Measurements from ENCODE around the gene XYLT1. TPM values are rescaled to one million over a fixed set of nuclear protein-coding genes. Genes with fewer than 3 reads are reported as not detected.

Gene XYLT1
- total RNA-seq, 1 experiment from 2014 or later: not detected

GRCh38 chr16:17168181-17168580, 302.6 kb downstream of the XYLT1 start:
- TF ChIP-seq EZH2phosphoT487 (IDR thresholded peaks at IDR 0.05; ENCODE audit: borderline replicate concordance, low read length) (no peak), CTCF (conservative IDR thresholded peaks at IDR 0.05; ENCODE audit: low read depth, low read length) (no peak), EZH2 (IDR thresholded peaks at IDR 0.05; ENCODE audit: low read length, unreplicated experiment) (no peak)
- ChIA-PET POLR2A (ENCODE audit: unreplicated experiment) (no interaction called here), CTCF (no interaction called here)
- H3K9me3 ChIP-seq (ENCODE audit: low read length): no peaks in the 10 kb centered on the region
- H3K36me3 ChIP-seq (ENCODE audit: low read depth, low read length): no peaks in the 10 kb centered on the region
- ATAC-seq (no peak), DNase-seq (no peak)
- H3K4me2 ChIP-seq (ENCODE audit: low read length): no peak overlapping the region
- H2AFZ ChIP-seq (ENCODE audit: low read length): no peak overlapping the region
- H4K20me1 ChIP-seq (ENCODE audit: low read length): no peaks in the 10 kb centered on the region
- no peak overlapping the region for H3K27ac ChIP-seq (ENCODE audit: low read length)
- BruUV-seq (replicated peaks): no TSS peak
- no peak overlapping the region for H3K9ac ChIP-seq (ENCODE audit: low read length)
- H3F3A ChIP-seq (ENCODE audit: low read length, unreplicated experiment): no peaks in the 10 kb centered on the region
- H3K9me2 ChIP-seq (replicated peaks; ENCODE audit: low read length): no peaks in the 10 kb centered on the region
- no peaks in the 10 kb centered on the region for H3K4me1 ChIP-seq (ENCODE audit: insufficient read depth, low read length)
- no peaks in the 10 kb centered on the region for H3K79me2 ChIP-seq (ENCODE audit: low read length)
- H3K4me3 ChIP-seq (ENCODE audit: low read length): no peak overlapping the region
- intact Hi-C loops (cut with micrococcal nuclease): no loop called here
- H3K27me3 ChIP-seq (ENCODE audit: low read length): no peaks in the 10 kb centered on the region

GRCh38 chr16:17166095-17166494, 304.7 kb downstream of the XYLT1 start:
- Histone ChIP-seq H3K9me3 (ENCODE audit: low read length) (no peaks in the 10 kb centered on the region), H3K4me2 (ENCODE audit: low read length) (no peak overlapping the region), H3F3A (ENCODE audit: low read length, unreplicated experiment) (no peaks in the 10 kb centered on the region), H2AFZ (ENCODE audit: low read length) (no peak overlapping the region), H3K4me1 (ENCODE audit: insufficient read depth, low read length) (no peaks in the 10 kb centered on the region), H3K4me3 (ENCODE audit: low read length) (no peak overlapping the region), H3K27ac (ENCODE audit: low read length) (no peak overlapping the region), H3K9ac (ENCODE audit: low read length) (no peak overlapping the region), H3K9me2 (replicated peaks; ENCODE audit: low read length) (no peaks in the 10 kb centered on the region), H4K20me1 (ENCODE audit: low read length) (no peaks in the 10 kb centered on the region), H3K79me2 (ENCODE audit: low read length) (no peaks in the 10 kb centered on the region), H3K36me3 (ENCODE audit: low read depth, low read length) (no peaks in the 10 kb centered on the region), H3K27me3 (ENCODE audit: low read length) (no peaks in the 10 kb centered on the region)
- intact Hi-C loops (cut with micrococcal nuclease): no loop called here
- TF ChIP-seq CTCF (conservative IDR thresholded peaks at IDR 0.05; ENCODE audit: low read depth, low read length): no peak
- no peak for TF ChIP-seq EZH2phosphoT487 (IDR thresholded peaks at IDR 0.05; ENCODE audit: borderline replicate concordance, low read length)
- TF ChIP-seq EZH2 (IDR thresholded peaks at IDR 0.05; ENCODE audit: low read length, unreplicated experiment): no peak
- ATAC-seq (no peak), DNase-seq (no peak)
- ChIA-PET POLR2A (ENCODE audit: unreplicated experiment) (no interaction called here), CTCF (no interaction called here)
- no TSS peak for BruUV-seq (replicated peaks)

GRCh38 chr16:17162560-17162959, 308.2 kb downstream of the XYLT1 start:
- H2AFZ ChIP-seq (ENCODE audit: low read length): no peak overlapping the region
- no peaks in the 10 kb centered on the region for H3K27me3 ChIP-seq (ENCODE audit: low read length)
- no peak overlapping the region for H3K4me2 ChIP-seq (ENCODE audit: low read length)
- no TSS peak for BruUV-seq (replicated peaks)
- no peaks in the 10 kb centered on the region for H3K9me3 ChIP-seq (ENCODE audit: low read length)
- H3K9ac ChIP-seq (ENCODE audit: low read length): no peak overlapping the region
- no peaks in the 10 kb centered on the region for H3K79me2 ChIP-seq (ENCODE audit: low read length)
- no peaks in the 10 kb centered on the region for H4K20me1 ChIP-seq (ENCODE audit: low read length)
- H3K27ac ChIP-seq (ENCODE audit: low read length): no peak overlapping the region
- no peaks in the 10 kb centered on the region for H3K4me1 ChIP-seq (ENCODE audit: insufficient read depth, low read length)
- H3K4me3 ChIP-seq (ENCODE audit: low read length): no peak overlapping the region
- DNase-seq (no peak), ATAC-seq (no peak)
- intact Hi-C loops (cut with micrococcal nuclease): no loop called here
- no peaks in the 10 kb centered on the region for H3F3A ChIP-seq (ENCODE audit: low read length, unreplicated experiment)
- ChIA-PET POLR2A (ENCODE audit: unreplicated experiment) (no interaction called here), CTCF (no interaction called here)
- H3K36me3 ChIP-seq (ENCODE audit: low read depth, low read length): no peaks in the 10 kb centered on the region
- H3K9me2 ChIP-seq (replicated peaks; ENCODE audit: low read length): no peaks in the 10 kb centered on the region
- TF ChIP-seq EZH2phosphoT487 (IDR thresholded peaks at IDR 0.05; ENCODE audit: borderline replicate concordance, low read length) (no peak), EZH2 (IDR thresholded peaks at IDR 0.05; ENCODE audit: low read length, unreplicated experiment) (no peak), CTCF (conservative IDR thresholded peaks at IDR 0.05; ENCODE audit: low read depth, low read length) (no peak)
